Endothelial cell of umbilical vein (primary cell): Measurements from ENCODE around the gene ZNF263.

Source experiments
- CTCF ChIP-seq, 2 donors: IDR thresholded peaks; 1 replicate in 1 of 2; 2 replicates in 1 of 2; pipeline ENCODE4 v1.5.1; 2011; ENCODE audit warnings: low read length in 2 of 2, mild to moderate bottlenecking in 2 of 2, moderate library complexity in 2 of 2, control low read depth in 1 of 2, inconsistent platforms in 1 of 2, low read depth in 1 of 2; ENCODE audit not compliant: insufficient read depth in 1 of 2; ENCODE audit errors: extremely low read depth in 1 of 2
- EZH2 ChIP-seq: IDR thresholded peaks from 2 replicates; pipeline ENCODE4 v1.6.1; 2012; ENCODE audit warnings: borderline replicate concordance, low read depth, mild to moderate bottlenecking, moderate library complexity, low read length, inconsistent platforms; ENCODE audit not compliant: severe bottlenecking
- JUN ChIP-seq: IDR thresholded peaks from 2 replicates; pipeline ENCODE4 v1.6.1; 2011; ENCODE audit warnings: borderline replicate concordance, low read depth; ENCODE audit not compliant: insufficient read length, insufficient read depth
- MAX ChIP-seq: IDR thresholded peaks from 2 replicates; pipeline ENCODE4 v1.6.1; 2011; ENCODE audit not compliant: insufficient read depth, insufficient read length
- POLR2A ChIP-seq: IDR thresholded peaks from 2 replicates; pipeline ENCODE4 v1.6.1; 2012; ENCODE audit warnings: low read depth, mild to moderate bottlenecking, control low read depth, low read length
- POLR2AphosphoS5 ChIP-seq: IDR thresholded peaks from 2 replicates; pipeline ENCODE4 v1.6.1; 2012; ENCODE audit warnings: low read depth, mild to moderate bottlenecking, control low read depth, low read length, moderate library complexity; ENCODE audit not compliant: insufficient read depth

- TF ChIP-seq CTCF (IDR thresholded peaks at IDR 0.05; ENCODE audit: extremely low read depth in 1 of 2, insufficient read depth in 1 of 2, low read depth in 1 of 2, low read length in 2 of 2) (no peak), POLR2AphosphoS5 (no peak), EZH2 (no peak), POLR2A (no peak), MAX (no peak), JUN (no peak)
Observed at GRCh38 chr16:3285131-3285530, 1.8 kb downstream of the ZNF263 start.
